SK-N-SH treated with all-trans-retinoic acid at 6 μM for 48 hours (cell line): ENCODE measurements around the gene COBL.

ENCODE experiments used
- ARNTL ChIP-seq: fragments of 450-650 bp; formaldehyde crosslinking; IDR thresholded peaks from 2 replicates; pipeline ENCODE4 v1.5.0; 2020; ENCODE audit warnings: low read depth, mild to moderate bottlenecking, moderate library complexity, borderline replicate concordance
- PPARA ChIP-seq: fragments of 250-450 bp; sonication (Bioruptor Pico); IDR thresholded peaks from 2 replicates; pipeline ENCODE4 v1.5.0; 2020; ENCODE audit warnings: mild to moderate bottlenecking, borderline replicate concordance
- ZFP3 ChIP-seq: fragments of 250-450 bp; sonication (Bioruptor Pico); IDR thresholded peaks from 2 replicates; pipeline ENCODE4 v1.5.0; 2020; ENCODE audit warnings: mild to moderate bottlenecking, moderate library complexity
- ZFP30 ChIP-seq: fragments of 450-650 bp; formaldehyde crosslinking; IDR thresholded peaks from 2 replicates; pipeline ENCODE4 v1.5.0; 2022; ENCODE audit warnings: mild to moderate bottlenecking, moderate library complexity
- ZNF565 ChIP-seq: fragments of 450-650 bp; formaldehyde crosslinking; conservative IDR thresholded peaks from 2 replicates; pipeline ENCODE4 v1.5.0; 2020; ENCODE audit warnings: low read depth, mild to moderate bottlenecking, moderate library complexity
- TF ChIP-seq, protein P1 (sequence below): fragments of 250-450 bp; sonication (Bioruptor Pico); IDR thresholded peaks from 2 replicates; pipeline ENCODE4 v1.8.0; 2020; ENCODE audit warnings: mild to moderate bottlenecking, moderate library complexity, borderline replicate concordance
- TF ChIP-seq, protein P2 (sequence below): fragments of 250-450 bp; sonication (Bioruptor Pico); IDR thresholded peaks from 2 replicates; pipeline ENCODE4 v1.5.1; 2020; ENCODE audit warnings: low read depth, mild to moderate bottlenecking, moderate library complexity

DNA sequence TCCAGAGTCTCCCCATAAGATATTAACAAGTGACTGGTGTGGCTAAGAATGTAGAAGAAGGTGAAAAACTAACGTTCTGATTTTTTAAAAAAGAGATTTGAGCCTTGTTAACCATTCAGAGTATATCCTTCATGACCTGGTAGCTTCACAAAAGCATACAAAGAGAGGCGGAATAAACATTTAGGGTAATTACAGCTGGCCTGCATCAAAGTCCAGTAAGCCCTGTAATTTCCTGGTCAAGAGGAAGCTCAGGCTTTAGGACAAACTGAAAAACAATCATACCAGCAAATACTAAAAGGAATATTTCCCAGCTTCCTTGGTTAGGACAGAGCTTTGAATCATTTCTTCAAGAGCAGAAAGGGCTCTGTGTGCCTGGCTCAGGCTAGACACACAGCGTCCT lies 165.2 kb downstream of the COBL start:
- TF ChIP-seq, protein P1, sequence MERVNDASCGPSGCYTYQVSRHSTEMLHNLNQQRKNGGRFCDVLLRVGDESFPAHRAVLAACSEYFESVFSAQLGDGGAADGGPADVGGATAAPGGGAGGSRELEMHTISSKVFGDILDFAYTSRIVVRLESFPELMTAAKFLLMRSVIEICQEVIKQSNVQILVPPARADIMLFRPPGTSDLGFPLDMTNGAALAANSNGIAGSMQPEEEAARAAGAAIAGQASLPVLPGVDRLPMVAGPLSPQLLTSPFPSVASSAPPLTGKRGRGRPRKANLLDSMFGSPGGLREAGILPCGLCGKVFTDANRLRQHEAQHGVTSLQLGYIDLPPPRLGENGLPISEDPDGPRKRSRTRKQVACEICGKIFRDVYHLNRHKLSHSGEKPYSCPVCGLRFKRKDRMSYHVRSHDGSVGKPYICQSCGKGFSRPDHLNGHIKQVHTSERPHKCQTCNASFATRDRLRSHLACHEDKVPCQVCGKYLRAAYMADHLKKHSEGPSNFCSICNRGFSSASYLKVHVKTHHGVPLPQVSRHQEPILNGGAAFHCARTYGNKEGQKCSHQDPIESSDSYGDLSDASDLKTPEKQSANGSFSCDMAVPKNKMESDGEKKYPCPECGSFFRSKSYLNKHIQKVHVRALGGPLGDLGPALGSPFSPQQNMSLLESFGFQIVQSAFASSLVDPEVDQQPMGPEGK (CRISPR knock-in tag): no peak
- TF ChIP-seq, protein P2, sequence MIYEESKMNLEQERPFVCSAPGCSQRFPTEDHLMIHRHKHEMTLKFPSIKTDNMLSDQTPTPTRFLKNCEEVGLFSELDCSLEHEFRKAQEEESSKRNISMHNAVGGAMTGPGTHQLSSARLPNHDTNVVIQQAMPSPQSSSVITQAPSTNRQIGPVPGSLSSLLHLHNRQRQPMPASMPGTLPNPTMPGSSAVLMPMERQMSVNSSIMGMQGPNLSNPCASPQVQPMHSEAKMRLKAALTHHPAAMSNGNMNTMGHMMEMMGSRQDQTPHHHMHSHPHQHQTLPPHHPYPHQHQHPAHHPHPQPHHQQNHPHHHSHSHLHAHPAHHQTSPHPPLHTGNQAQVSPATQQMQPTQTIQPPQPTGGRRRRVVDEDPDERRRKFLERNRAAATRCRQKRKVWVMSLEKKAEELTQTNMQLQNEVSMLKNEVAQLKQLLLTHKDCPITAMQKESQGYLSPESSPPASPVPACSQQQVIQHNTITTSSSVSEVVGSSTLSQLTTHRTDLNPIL (CRISPR knock-in tag): no peak
- TF ChIP-seq ARNTL (CRISPR knock-in tag) (no peak), ZFP30 (CRISPR knock-in tag) (no peak), ZFP3 (CRISPR knock-in tag) (no peak), PPARA (CRISPR knock-in tag) (no peak), ZNF565 (no peak)
